Body of pancreas (tissue), 4 donors: ENCODE data around the gene MBD2. TPM values are rescaled to one million over a fixed set of nuclear protein-coding genes. Genes with fewer than 3 reads are reported as not detected.
A peak's percentile ranks its signal among the peaks of the same experiment; 100 is the strongest.
"Not testable (repeated sequence)": the region's sequence is repeated elsewhere in the genome, so short reads cannot be mapped to it uniquely, and the experiment has no call there.

Experiments used
- ATAC-seq: fragments of 150-250 bp; one replicate; pipeline ENCODE4 v1.9.1; 2016
- DNase-seq, 4 donors: peaks; one replicate each; pipeline ENCODE4 v3.0.0-alpha.2; 2019
- H3K27ac ChIP-seq, 4 donors: fragments of 200-600 bp; sonication (generic); 1 replicate in 3 of 4; 2 replicates in 1 of 4; pipeline versions ENCODE4 v1.5.1 to v1.6.1; 2016 to 2019; ENCODE audit warnings: mild to moderate bottlenecking in 1 of 4, mixed read lengths in 1 of 4, moderate library complexity in 1 of 4
- H3K27me3 ChIP-seq, 2 donors: fragments of 200-600 bp; sonication (generic); one replicate each; pipeline ENCODE4 v1.6.0; 2016; ENCODE audit warnings: mild to moderate bottlenecking in 1 of 2
- H3K36me3 ChIP-seq, 2 donors: fragments of 200-600 bp; sonication (generic); replicated peaks in 1 of 2; 2 replicates each; pipeline ENCODE4 v1.5.1; 2016; ENCODE audit warnings: low read depth in 2 of 2; ENCODE audit not compliant: insufficient read depth in 1 of 2
- H3K4me1 ChIP-seq: fragments of 200-600 bp; sonication (generic); one replicate; pipeline ENCODE4 v1.6.0; 2016
- H3K4me3 ChIP-seq, 2 donors: fragments of 200-600 bp; sonication (generic); 1 replicate in 1 of 2; 2 replicates in 1 of 2; pipeline ENCODE4 v1.5.1; 2016 to 2019
- H3K9me3 ChIP-seq, 3 donors: fragments of 200-600 bp; sonication (generic); 1 replicate in 2 of 3; 2 replicates in 1 of 3; pipeline ENCODE4 v1.5.1; 2016
- CTCF ChIP-seq, 7 experiments: fragments of 450-650 bp in 4 of 7; fragments of 200-600 bp in 3 of 7; sonication (generic) in 3 of 7; IDR thresholded peaks; one replicate each; pipeline ENCODE4 v1.5.1; 2016 to 2019; ENCODE audit warnings: antibody characterized with exemption in 7 of 7
- POLR2A ChIP-seq, 3 donors: fragments of 450-650 bp; IDR thresholded peaks; one replicate each; pipeline ENCODE4 v1.6.1; 2016; ENCODE audit warnings: antibody characterized with exemption in 3 of 3, mild to moderate bottlenecking in 2 of 3
- WGBS, 2 donors: methylation state at CpG; one replicate each; pipeline ENCODE4 v1.1.5; 2017; 5-methylcytosine and 5-hydroxymethylcytosine counted together
- intact Hi-C: fragments of 100-400 bp; cut with DNase I; formaldehyde crosslinking; loops from one replicate; pipeline ENCODE4 v1.15.1; 2023
- total RNA-seq, 2 donors: library from RNA; depleted of rRNA; stranded (reverse); fragments of >200 nt; gene quantifications; one replicate each; pipeline ENCODE4 v1.1.0, GENCODE V29; 2016

The MBD2 gene
- total RNA-seq, 2 donors from 2014 or later: 26.4 to 29.1 TPM

DNA sequence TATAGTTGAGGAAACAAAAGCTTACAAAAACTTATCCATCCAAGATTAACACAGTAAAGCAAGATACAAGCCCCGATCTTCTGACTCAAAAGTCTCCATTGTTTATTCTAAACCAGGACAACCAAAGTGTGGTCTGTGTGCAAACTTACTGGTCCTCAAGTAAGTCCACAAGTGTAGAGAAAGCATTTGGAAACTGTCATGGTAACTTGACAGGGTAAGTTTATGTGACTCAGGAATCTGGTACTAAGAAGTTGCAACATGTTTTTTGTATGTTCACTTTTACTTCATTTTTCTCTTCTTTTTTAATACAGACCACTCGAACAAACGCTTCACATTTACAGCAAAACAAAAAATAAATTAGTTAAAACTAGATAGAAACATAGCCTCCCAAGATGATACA, 9.4 kb downstream of the MBD2 start:
- DNase-seq (no peak), ATAC-seq (no peak)
- no peak overlapping the region for H3K4me3 ChIP-seq
- no peak for TF ChIP-seq POLR2A (IDR thresholded peaks at IDR 0.05)
- no peak for TF ChIP-seq CTCF (IDR thresholded peaks at IDR 0.05)
- no peaks in the 10 kb centered on the region for H3K27me3 ChIP-seq
- no peak overlapping the region for H3K27ac ChIP-seq
- H3K4me1 ChIP-seq: peaks cover 22% of the 10 kb centered on the region
- no peaks in the 10 kb centered on the region for H3K36me3 ChIP-seq
- no peaks in the 10 kb centered on the region for H3K9me3 ChIP-seq
- intact Hi-C loops: no loop called here
- 93 to 97% methylated on average over 3 of the region's 3 CpGs for whole genome bisulfite sequencing, 2 donors

GRCh38 chr18:54210463-54210862, 14.0 kb downstream of the MBD2 start:
- H3K4me1 ChIP-seq: peaks cover 23% of the 10 kb centered on the region
- TF ChIP-seq CTCF (IDR thresholded peaks at IDR 0.05) (no peak), POLR2A (IDR thresholded peaks at IDR 0.05) (no peak)
- WGBS, 2 donors: 88 to 93% methylated on average over 1 of the region's 1 CpG
- H3K9me3 ChIP-seq: no peaks in the 10 kb centered on the region
- ATAC-seq (no peak), DNase-seq (no peak)
- intact Hi-C loops: no loop called here
- H3K4me3 ChIP-seq: no peak overlapping the region
- H3K27ac ChIP-seq: no peak overlapping the region
- H3K27me3 ChIP-seq: no peaks in the 10 kb centered on the region
- no peaks in the 10 kb centered on the region for H3K36me3 ChIP-seq

DNA sequence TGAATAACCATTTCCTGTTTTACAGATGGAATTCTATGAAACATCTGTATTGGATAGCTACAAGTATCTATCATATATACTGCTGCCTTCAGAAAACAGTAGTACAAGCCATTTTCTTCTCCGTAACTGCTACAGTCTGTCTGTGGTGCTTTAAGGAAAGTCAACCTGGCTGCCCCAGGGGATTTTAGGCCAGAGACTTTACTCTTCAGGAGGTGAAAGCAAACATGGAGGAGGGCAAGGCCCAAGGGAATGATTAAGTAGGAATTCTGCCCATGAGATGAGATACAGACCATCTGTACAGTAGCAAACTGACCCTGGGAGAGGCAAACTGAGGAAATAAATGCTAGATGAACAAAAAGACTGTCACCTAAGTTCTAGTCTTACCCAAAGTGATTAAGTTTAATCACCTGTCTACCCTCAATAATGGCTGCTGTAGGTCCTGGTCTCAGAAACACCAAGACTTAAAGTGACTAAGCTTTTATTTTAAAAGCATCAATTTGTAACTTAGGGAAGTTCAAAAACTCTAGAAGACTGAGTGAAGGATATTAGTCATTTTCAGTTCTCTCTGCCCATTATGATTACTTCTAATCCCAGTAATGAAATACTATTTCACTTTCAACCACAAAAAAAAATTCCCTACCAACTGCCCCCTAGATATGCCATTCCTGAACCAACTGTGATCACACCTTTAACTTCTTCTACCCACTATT, 14.8 kb downstream of the MBD2 start:
- intact Hi-C loops: no loop called here
- no peak for ATAC-seq
- no peak for DNase-seq

DNA sequence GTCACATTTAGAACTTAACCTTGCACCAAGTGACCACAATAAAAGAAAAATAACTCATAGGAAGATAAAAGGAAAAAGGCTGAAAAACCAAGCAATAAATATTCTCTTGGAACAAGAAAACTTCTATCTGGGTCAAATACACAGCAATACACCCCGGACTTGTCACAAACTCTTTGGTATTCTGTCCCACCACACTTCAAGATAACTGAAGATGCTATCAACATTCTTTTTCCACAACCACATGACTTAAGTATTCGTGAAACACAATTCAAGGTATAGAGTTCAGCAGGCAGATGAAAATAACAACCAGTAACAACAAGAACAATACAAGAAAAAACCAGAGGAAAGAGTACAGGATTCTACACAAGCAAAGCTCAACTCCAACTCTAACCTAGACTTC, 18.0 kb downstream of the MBD2 start:
- Histone ChIP-seq H3K4me1 (peaks cover 34% of the 10 kb centered on the region), H3K27ac (peak overlapping the region in 2 of 4 donors; percentile 44 to 66), H3K4me3 (no peak overlapping the region), H3K36me3 (peaks cover 0 to 5% of the 10 kb centered on the region in 2 donors), H3K9me3 (no peaks in the 10 kb centered on the region), H3K27me3 (no peaks in the 10 kb centered on the region)
- 19 to 29% methylated on average over 2 of the region's 2 CpGs for WGBS, 2 donors
- intact Hi-C loops: no loop called here
- DNase-seq (no peak), ATAC-seq (no peak)
- TF ChIP-seq POLR2A (IDR thresholded peaks at IDR 0.05) (no peak), CTCF (IDR thresholded peaks at IDR 0.05) (no peak)

More for the DNA sequence above, 14.8 kb downstream of the MBD2 start:
- no peaks in the 10 kb centered on the region for H3K9me3 ChIP-seq
- WGBS, 2 donors: 83 to 93% methylated on average over 1 of the region's 1 CpG
- no peak overlapping the region for H3K27ac ChIP-seq
- H3K36me3 ChIP-seq: no peaks in the 10 kb centered on the region
- peaks cover 32% of the 10 kb centered on the region for H3K4me1 ChIP-seq
- H3K27me3 ChIP-seq: no peaks in the 10 kb centered on the region
- TF ChIP-seq POLR2A (IDR thresholded peaks at IDR 0.05) (no peak), CTCF (IDR thresholded peaks at IDR 0.05) (no peak)
- H3K4me3 ChIP-seq: no peak overlapping the region

DNA sequence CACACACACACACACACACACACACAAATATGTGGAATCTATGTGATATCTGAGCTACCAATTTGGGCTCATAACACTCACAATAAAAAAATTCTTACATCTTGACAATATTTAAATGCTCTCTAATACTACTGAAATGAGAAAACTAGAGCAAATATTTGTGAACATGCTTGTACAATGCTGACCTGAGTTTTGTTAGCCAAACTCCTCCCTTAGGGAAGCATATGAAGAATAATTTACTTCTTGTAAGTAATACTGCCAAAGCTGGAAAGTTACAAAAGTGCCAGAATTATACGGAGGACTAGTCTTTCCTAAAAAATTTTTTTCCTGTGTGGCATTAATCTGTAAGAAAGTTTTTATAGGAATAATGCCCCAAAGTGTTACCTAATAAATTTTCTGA, 18.5 kb downstream of the MBD2 start:
- WGBS, 2 donors: 6 to 12% methylated on average over 1 of the region's 1 CpG

DNA sequence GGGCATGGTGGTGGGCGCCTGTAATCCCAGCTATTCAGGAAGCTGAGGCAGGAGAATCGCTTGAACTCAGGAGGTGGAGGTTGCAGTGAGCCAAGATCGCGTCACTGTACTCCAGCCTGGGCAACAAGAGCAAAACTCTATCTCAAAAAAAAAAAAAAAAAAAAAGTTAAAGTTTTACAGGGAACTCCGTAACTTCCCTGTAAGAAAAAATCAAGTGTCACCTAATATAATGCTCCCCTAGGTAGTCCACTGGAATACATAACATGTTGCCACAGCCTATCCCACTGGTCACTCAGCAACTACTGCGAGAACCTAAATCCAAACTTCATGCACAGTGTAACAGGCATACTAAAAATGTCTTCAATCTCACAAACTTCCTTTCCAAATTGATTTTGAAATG, 19.0 kb downstream of the MBD2 start:
- intact Hi-C loops, H3K36me3 ChIP-seq, H3K9me3 ChIP-seq, H3K4me3 ChIP-seq, H3K27me3 ChIP-seq: not testable (repeated sequence)
- peak; percentile 25 to 56 (median 48) for DNase-seq
- peak; percentile 76 for ATAC-seq
- peak overlapping the region in 3 of 4 donors; percentile 32 to 66 (median 44) for H3K27ac ChIP-seq
- 18 to 33% methylated on average over 6 of the region's 6 CpGs for WGBS, 2 donors
- H3K4me1 ChIP-seq: peaks cover 34% of the 10 kb centered on the region

More for the DNA sequence above, 18.5 kb downstream of the MBD2 start:
- peaks cover 0 to 5% of the 10 kb centered on the region in 2 donors for H3K36me3 ChIP-seq
- H3K4me1 ChIP-seq: peaks cover 34% of the 10 kb centered on the region
- intact Hi-C loops: no loop called here
- ATAC-seq: peak; percentile 54
- no peaks in the 10 kb centered on the region for H3K9me3 ChIP-seq
- H3K4me3 ChIP-seq: no peak overlapping the region
- TF ChIP-seq POLR2A (IDR thresholded peaks at IDR 0.05): no peak
- no peak for TF ChIP-seq CTCF (IDR thresholded peaks at IDR 0.05)
- no peak for DNase-seq
- no peaks in the 10 kb centered on the region for H3K27me3 ChIP-seq
- H3K27ac ChIP-seq: peak overlapping the region in 3 of 4 donors; percentile 32 to 66 (median 44)
